ENCODE data around the gene TMEM54. TPM values are rescaled to one million over a fixed set of nuclear protein-coding genes. Genes with fewer than 3 reads are reported as not detected.

TMEM54 gene
- total and polyA plus RNA-seq, 10 of the 15 experiments (the other 5 are each of a cell fraction or from before 2014, with no cell fraction given): 0.07 to 0.94 (median 0.56) TPM; not detected in 1

GRCh38 chr1:32868806-32869455 lies 32.3 kb downstream of the TMEM54 start (continued):
- no peak for TF ChIP-seq ZNF592 (IDR thresholded peaks at IDR 0.05)
- no peak for TF ChIP-seq CREB1 (IDR thresholded peaks at IDR 0.05; ENCODE audit: low read depth)
- TF ChIP-seq SRF (IDR thresholded peaks at IDR 0.05; ENCODE audit: low read depth in 2 of 2, low read length in 2 of 2): no peak
- no peak for TF ChIP-seq CTCF (IDR thresholded peaks at IDR 0.05 in 2 of 3, conservative IDR thresholded peaks at IDR 0.05 in 1 of 3; ENCODE audit: control insufficient read depth in 2 of 3, extremely low read depth in 1 of 3, insufficient read depth in 1 of 3, low read depth in 3 of 3, low read length in 3 of 3)

GRCh38 chr1:32868085-32868484 lies 33.1 kb downstream of the TMEM54 start:
- H3K9ac ChIP-seq (ENCODE audit: control insufficient read depth, insufficient read depth, low read length): no peak overlapping the region
- H3K79me2 ChIP-seq (ENCODE audit: control insufficient read depth, insufficient read depth, low read length): no peaks in the 10 kb centered on the region
- in situ Hi-C loops (cut with MboI): no loop called here
- no peak overlapping the region for H3K4me2 ChIP-seq (ENCODE audit: control insufficient read depth, insufficient read depth)
- ChIA-PET RAD21 (ENCODE audit: unreplicated experiment) (no interaction called here), SMC1A (ENCODE audit: uncharacterized antibody, unreplicated experiment) (no interaction called here), POLR2A (no interaction called here), CTCF (no interaction called here)
- DNase-seq (ENCODE audit: low read depth, low spot score) (no peak), FAIRE-seq (no peak), ATAC-seq (no peak)
- H3K27ac ChIP-seq (ENCODE audit: control insufficient read depth, insufficient read depth): no peak overlapping the region
- intact Hi-C loops (cut with micrococcal nuclease; ENCODE audit: unreplicated experiment): no loop called here
- peaks cover 9 to 12% of the 10 kb centered on the region in 2 experiments; a peak in 3 of 4 replicates for H3K27me3 ChIP-seq (replicated peaks in 1 of 2; ENCODE audit: control insufficient read depth in 2 of 2, insufficient read depth in 2 of 2, low read length in 1 of 2)
- WGBS (ENCODE audit: insufficient coverage, insufficient replicate concordance, low lambda C conversion rate, missing lambda C conversion rate): 83% methylated on average over 13 of the region's 13 CpGs
- H2AFZ ChIP-seq (ENCODE audit: control insufficient read depth, low read depth, low read length): no peak overlapping the region
- H3K4me1 ChIP-seq (ENCODE audit: control insufficient read depth, insufficient read depth, low read length): no peaks in the 10 kb centered on the region; the same call in 1 of the 2 replicates
- H3K36me3 ChIP-seq (ENCODE audit: control insufficient read depth in 2 of 2, insufficient read depth in 2 of 2, low read length in 1 of 2): peaks cover 3 to 5% of the 10 kb centered on the region in 2 experiments; a peak in 3 of 4 replicates
- BruUV-seq (replicated peaks): no TSS peak
- H3K9me3 ChIP-seq (replicated peaks; ENCODE audit: control insufficient read depth, insufficient read depth, low read length): no peaks in the 10 kb centered on the region
- TF ChIP-seq TCF12 (IDR thresholded peaks at IDR 0.05; ENCODE audit: low read depth, low read length): no peak
- no peak for TF ChIP-seq CUX1 (IDR thresholded peaks at IDR 0.05; ENCODE audit: insufficient replicate concordance, low read depth, low read length)
- no peak for TF ChIP-seq RCOR1 (conservative IDR thresholded peaks at IDR 0.05; ENCODE audit: low read depth, low read length)
- no peak for TF ChIP-seq GABPA (IDR thresholded peaks at IDR 0.05; ENCODE audit: low read depth)
- no peak for TF ChIP-seq RAD51 (IDR thresholded peaks at IDR 0.05)
- no peak for TF ChIP-seq TCF7 (IDR thresholded peaks at IDR 0.05; ENCODE audit: borderline replicate concordance)
- no peak overlapping the region for H3K4me3 ChIP-seq
- H4K20me1 ChIP-seq (ENCODE audit: control insufficient read depth, insufficient read depth): no peaks in the 10 kb centered on the region; the same call in 1 of the 2 replicates

Measured in GM12878 (cell line).